Right atrium auricular region (tissue), 2 donors: ENCODE data around the gene CPLX1. TPM values are rescaled to one million over a fixed set of nuclear protein-coding genes. Genes with fewer than 3 reads are reported as not detected.

Source experiments
- DNase-seq: peaks from one replicate; pipeline ENCODE4 v3.0.0-alpha.2; 2019; ENCODE audit warnings: low spot score
- H3K27ac ChIP-seq, 2 donors: fragments of 200-600 bp; sonication (generic); 1 replicate in 1 of 2; 2 replicates in 1 of 2; pipeline ENCODE4 v1.5.1; 2016 to 2019
- H3K27me3 ChIP-seq, 2 donors: fragments of 200-600 bp; sonication (generic); one replicate each; pipeline versions ENCODE4 v1.5.1 to v1.6.0; 2017 to 2019
- H3K36me3 ChIP-seq: fragments of 200-600 bp; sonication (generic); one replicate; pipeline ENCODE4 v1.5.1; 2016
- H3K4me1 ChIP-seq, 2 donors: fragments of 200-600 bp; sonication (generic); one replicate each; pipeline versions ENCODE4 v1.5.1 to v1.6.0; 2017 to 2019
- H3K4me3 ChIP-seq, 2 donors: fragments of 200-600 bp; sonication (generic); 1 replicate in 1 of 2; 2 replicates in 1 of 2; pipeline ENCODE4 v1.5.1; 2017 to 2019; ENCODE audit warnings: mild to moderate bottlenecking in 1 of 2, moderate library complexity in 1 of 2
- H3K9me3 ChIP-seq, 2 donors: fragments of 200-600 bp; sonication (generic); one replicate each; pipeline ENCODE4 v1.5.1; 2019
- CTCF ChIP-seq, 2 donors: fragments of 200-600 bp; sonication (generic); IDR thresholded peaks; one replicate each; pipeline ENCODE4 v1.5.1; 2019; ENCODE audit warnings: antibody characterized with exemption in 2 of 2
- total RNA-seq, 2 donors: library from RNA; depleted of rRNA; stranded (reverse); fragments of >200 nt; gene quantifications; one replicate each; pipeline ENCODE4 v1.1.0, GENCODE V29; 2016

Gene CPLX1
- total RNA-seq, 2 donors from 2014 or later: 0.98 to 2.3 TPM

GRCh38 chr4:793941-794621, 31.8 kb downstream of the CPLX1 start:
- DNase-seq: no peak
- H3K36me3 ChIP-seq: no peaks in the 10 kb centered on the region
- H3K9me3 ChIP-seq: no peaks in the 10 kb centered on the region
- H3K27me3 ChIP-seq: peaks cover 12 to 31% of the 10 kb centered on the region in 2 donors
- H3K4me3 ChIP-seq: no peak overlapping the region
- H3K4me1 ChIP-seq: peaks cover 0 to 20% of the 10 kb centered on the region in 2 donors
- H3K27ac ChIP-seq: no peak overlapping the region
- TF ChIP-seq CTCF (IDR thresholded peaks at IDR 0.05): no peak

GRCh38 chr4:793093-793861, 32.7 kb downstream of the CPLX1 start:
- no peak overlapping the region for H3K4me3 ChIP-seq
- no peaks in the 10 kb centered on the region for H3K36me3 ChIP-seq
- H3K4me1 ChIP-seq: peaks cover 0 to 20% of the 10 kb centered on the region in 2 donors
- no peak for DNase-seq
- H3K27ac ChIP-seq: no peak overlapping the region
- no peak for TF ChIP-seq CTCF (IDR thresholded peaks at IDR 0.05)
- no peaks in the 10 kb centered on the region for H3K9me3 ChIP-seq
- peaks cover 12 to 31% of the 10 kb centered on the region in 2 donors for H3K27me3 ChIP-seq

GRCh38 chr4:792626-793092, 33.3 kb downstream of the CPLX1 start:
- no peak for DNase-seq
- H3K9me3 ChIP-seq: no peaks in the 10 kb centered on the region
- H3K27me3 ChIP-seq: peaks cover 12 to 31% of the 10 kb centered on the region in 2 donors
- no peak for TF ChIP-seq CTCF (IDR thresholded peaks at IDR 0.05)
- H3K36me3 ChIP-seq: no peaks in the 10 kb centered on the region
- peaks cover 0 to 20% of the 10 kb centered on the region in 2 donors for H3K4me1 ChIP-seq
- peak overlapping the region in 1 of 2 donors; percentile 29 for H3K4me3 ChIP-seq
- H3K27ac ChIP-seq: no peak overlapping the region

GRCh38 chr4:791898-792625, 33.9 kb downstream of the CPLX1 start:
- Histone ChIP-seq H3K4me1 (peaks cover 0 to 20% of the 10 kb centered on the region in 2 donors), H3K27ac (no peak overlapping the region), H3K9me3 (no peaks in the 10 kb centered on the region), H3K36me3 (no peaks in the 10 kb centered on the region), H3K4me3 (peak overlapping the region in 1 of 2 donors; percentile 29), H3K27me3 (peaks cover 13 to 32% of the 10 kb centered on the region in 2 donors)
- TF ChIP-seq CTCF (IDR thresholded peaks at IDR 0.05): no peak
- no peak for DNase-seq

DNA sequence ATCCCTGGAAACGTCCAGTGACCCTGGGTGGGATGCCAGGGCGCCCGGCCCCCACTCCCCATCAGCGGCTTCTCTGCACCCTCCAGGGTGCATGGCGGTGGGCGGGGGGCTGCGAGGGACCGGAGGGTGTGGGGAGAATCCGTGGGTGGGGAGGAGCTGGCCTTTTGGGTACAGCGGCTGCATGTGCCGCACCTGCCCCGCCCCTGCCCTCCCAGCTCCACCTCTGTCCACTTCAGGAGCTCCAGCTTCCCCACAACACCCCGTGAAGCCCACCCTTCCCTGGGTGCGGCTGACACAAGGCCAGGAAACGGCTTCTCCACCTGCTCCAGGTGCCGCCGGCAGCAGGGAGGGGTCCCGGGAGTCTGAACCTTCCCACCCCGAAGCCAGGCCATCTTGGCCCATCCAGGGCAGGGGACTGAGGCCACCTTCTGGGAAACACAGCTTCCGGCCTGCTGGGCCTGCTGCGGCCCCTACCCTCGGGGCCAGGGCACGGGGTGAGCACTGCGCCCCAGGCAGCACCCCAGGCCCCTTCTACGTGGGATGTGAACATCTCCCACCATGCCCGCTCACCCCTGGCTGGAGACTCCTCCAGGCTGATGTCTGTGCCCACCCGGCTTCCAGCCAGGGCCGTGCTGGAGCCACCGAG, 34.6 kb downstream of the CPLX1 start:
- Histone ChIP-seq H3K9me3 (no peaks in the 10 kb centered on the region), H3K4me3 (no peak overlapping the region), H3K4me1 (peaks cover 0 to 25% of the 10 kb centered on the region in 2 donors), H3K36me3 (no peaks in the 10 kb centered on the region), H3K27me3 (peaks cover 19 to 39% of the 10 kb centered on the region in 2 donors), H3K27ac (no peak overlapping the region)
- no peak for DNase-seq
- TF ChIP-seq CTCF (IDR thresholded peaks at IDR 0.05): no peak
